ENCODE data around the gene SNRK.
A peak's percentile ranks its signal among the peaks of the same experiment; 100 is the strongest.

SNRK gene

DNA sequence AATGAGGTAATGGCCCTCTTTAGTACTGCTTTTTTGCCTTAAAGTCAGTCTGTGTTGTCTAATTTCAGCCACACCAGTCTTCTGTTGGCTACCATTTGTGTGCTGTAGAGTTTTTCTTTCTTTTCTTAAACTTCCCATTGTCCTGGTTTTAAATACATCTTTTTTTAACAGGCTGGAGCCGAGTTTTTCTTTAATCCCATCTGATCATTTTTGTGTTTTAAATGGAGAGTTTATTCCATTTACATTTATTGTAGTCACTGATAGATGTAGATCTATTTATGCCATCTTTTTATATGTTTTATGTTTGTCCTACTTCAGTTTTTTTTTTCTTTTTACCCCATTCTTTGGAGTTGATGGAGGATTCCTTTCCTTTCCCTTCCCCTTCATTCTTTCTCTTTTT is 49.5 kb downstream of the SNRK start:
- Mint-ChIP-seq H3K27ac (no peak overlapping the region), H3K27me3 (ENCODE audit: low read depth) (no peaks in the 10 kb centered on the region), H3K9me3 (peaks cover 42% of the 10 kb centered on the region), H3K4me1 (ENCODE audit: low read depth) (peaks cover 5% of the 10 kb centered on the region), H3K36me3 (ENCODE audit: low read depth) (peaks cover 76% of the 10 kb centered on the region), H3K4me3 (no peak overlapping the region)

DNA sequence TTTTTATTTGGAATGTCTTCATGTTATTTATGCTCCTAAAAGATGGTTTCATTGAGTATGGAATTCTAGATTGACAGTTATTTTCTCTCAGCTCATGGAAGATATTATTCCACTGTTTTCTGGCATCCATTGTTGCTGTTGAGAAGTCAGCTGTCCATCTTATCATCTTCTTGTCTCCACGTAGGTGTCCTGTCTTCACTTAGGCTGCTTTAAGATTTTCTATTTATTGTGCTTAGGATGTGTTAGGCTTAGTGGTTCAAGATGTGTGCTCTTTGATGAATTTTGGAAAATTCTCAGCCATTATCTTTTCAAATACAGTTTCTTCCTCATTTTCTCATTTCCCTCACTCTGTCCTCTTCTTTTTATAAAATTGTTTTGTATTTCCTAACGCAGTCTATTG is 52.0 kb downstream of the SNRK start:
- Mint-ChIP-seq H3K9me3 (peaks cover 37% of the 10 kb centered on the region), H3K4me1 (ENCODE audit: low read depth) (peaks cover 16% of the 10 kb centered on the region), H3K27ac (no peak overlapping the region), H3K36me3 (ENCODE audit: low read depth) (peaks cover 75% of the 10 kb centered on the region), H3K4me3 (no peak overlapping the region), H3K27me3 (ENCODE audit: low read depth) (no peaks in the 10 kb centered on the region)

DNA sequence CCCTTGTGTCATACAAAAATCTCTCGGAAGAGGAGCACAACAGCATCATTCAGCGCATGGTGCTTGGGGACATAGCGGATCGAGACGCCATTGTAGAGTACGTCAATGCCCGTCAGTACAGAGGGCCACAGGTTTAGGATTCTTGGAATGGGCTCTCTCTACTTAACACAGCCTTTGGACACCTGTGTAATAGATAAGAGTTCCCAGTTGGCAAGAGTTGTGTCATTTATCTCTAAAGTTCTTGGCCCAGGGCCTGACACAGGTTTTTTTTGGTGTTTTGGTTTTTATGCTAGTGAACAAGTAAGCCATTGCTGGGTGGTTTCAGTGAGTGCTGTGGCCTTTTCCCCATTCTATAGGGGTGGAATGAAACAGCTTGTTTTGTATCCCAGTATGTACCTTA is 54.1 kb downstream of the SNRK start:
- peaks cover 31% of the 10 kb centered on the region for H3K9me3 Mint-ChIP-seq
- no peak overlapping the region for H3K27ac Mint-ChIP-seq
- H3K4me1 Mint-ChIP-seq (ENCODE audit: low read depth), result peaks cover 32% of the 10 kb centered on the region
- H3K36me3 Mint-ChIP-seq (ENCODE audit: low read depth), result peaks cover 79% of the 10 kb centered on the region
- H3K27me3 Mint-ChIP-seq (ENCODE audit: low read depth), result no peaks in the 10 kb centered on the region
- no peak overlapping the region for H3K4me3 Mint-ChIP-seq

DNA sequence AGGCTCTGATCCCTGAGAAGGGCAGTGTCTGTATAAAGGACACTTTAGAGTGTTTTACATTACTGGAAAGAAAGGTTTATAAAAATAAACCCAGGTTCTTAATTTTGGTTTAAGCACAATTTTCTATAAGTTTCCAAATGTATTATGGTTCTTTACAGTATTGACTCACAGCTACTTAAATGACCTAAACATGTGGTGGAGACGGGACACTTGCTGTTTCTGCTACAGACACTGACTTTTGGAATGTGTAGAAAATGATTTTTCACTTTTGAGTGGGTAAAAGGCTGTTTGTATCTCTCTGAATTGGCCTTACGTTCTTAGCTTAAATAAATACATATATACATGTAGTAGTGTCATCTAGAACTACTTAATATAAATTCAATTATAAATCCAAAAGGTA is 55.4 kb downstream of the SNRK start:
- peaks cover 18% of the 10 kb centered on the region for H3K9me3 Mint-ChIP-seq
- no peak overlapping the region for H3K27ac Mint-ChIP-seq
- H3K36me3 Mint-ChIP-seq (ENCODE audit: low read depth), result peaks cover 75% of the 10 kb centered on the region
- no peaks in the 10 kb centered on the region for H3K27me3 Mint-ChIP-seq (ENCODE audit: low read depth)
- no peak overlapping the region for H3K4me3 Mint-ChIP-seq
- peaks cover 45% of the 10 kb centered on the region for H3K4me1 Mint-ChIP-seq (ENCODE audit: low read depth)

DNA sequence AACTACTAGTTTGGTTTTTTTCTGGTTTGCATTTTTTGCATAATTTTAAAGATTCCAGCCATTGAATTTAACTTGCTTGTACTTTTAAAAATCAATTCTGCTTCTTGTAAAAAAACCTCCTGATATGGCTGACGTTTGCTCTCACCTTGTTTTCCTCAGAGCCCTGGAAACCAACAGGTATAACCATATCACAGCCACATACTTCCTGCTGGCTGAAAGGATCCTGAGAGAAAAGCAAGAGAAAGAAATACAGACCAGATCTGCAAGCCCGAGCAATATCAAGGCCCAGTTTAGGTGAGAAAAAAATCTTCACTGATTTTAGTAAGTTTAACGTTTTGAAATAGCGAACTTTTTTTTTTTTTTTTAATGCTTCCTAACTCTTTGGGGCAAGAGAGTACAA is 56.8 kb downstream of the SNRK start:
- Mint-ChIP-seq H3K27ac (peak overlapping the region; percentile 26), H3K4me1 (ENCODE audit: low read depth) (peaks cover 57% of the 10 kb centered on the region), H3K4me3 (peak overlapping the region; percentile 21), H3K36me3 (ENCODE audit: low read depth) (peaks cover 75% of the 10 kb centered on the region), H3K9me3 (peaks cover 19% of the 10 kb centered on the region), H3K27me3 (ENCODE audit: low read depth) (no peaks in the 10 kb centered on the region)

DNA sequence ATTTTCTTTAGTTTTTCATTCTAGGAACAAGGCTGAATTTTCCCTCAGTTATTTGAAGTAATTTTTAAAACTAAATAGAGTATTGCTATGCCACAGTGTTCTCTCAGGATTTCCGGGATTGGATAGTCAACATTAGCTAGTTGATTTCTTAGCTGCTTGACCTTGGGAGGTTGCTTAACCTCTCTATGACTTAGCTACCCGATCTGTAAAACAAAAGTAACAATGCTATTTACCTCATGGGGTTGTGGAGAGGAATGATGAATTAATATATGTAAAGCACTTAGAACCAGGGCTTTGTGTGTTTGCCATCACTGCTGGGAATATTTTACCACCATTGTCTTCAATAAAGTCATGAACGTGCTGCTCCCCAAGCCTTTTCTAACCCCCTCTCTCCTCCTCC is 57.5 kb downstream of the SNRK start:
- H3K9me3 Mint-ChIP-seq, result peaks cover 13% of the 10 kb centered on the region
- peak overlapping the region; percentile 7 for H3K27ac Mint-ChIP-seq
- H3K4me3 Mint-ChIP-seq, result no peak overlapping the region
- peaks cover 61% of the 10 kb centered on the region for H3K4me1 Mint-ChIP-seq (ENCODE audit: low read depth)
- no peaks in the 10 kb centered on the region for H3K27me3 Mint-ChIP-seq (ENCODE audit: low read depth)
- H3K36me3 Mint-ChIP-seq (ENCODE audit: low read depth), result peaks cover 75% of the 10 kb centered on the region

DNA sequence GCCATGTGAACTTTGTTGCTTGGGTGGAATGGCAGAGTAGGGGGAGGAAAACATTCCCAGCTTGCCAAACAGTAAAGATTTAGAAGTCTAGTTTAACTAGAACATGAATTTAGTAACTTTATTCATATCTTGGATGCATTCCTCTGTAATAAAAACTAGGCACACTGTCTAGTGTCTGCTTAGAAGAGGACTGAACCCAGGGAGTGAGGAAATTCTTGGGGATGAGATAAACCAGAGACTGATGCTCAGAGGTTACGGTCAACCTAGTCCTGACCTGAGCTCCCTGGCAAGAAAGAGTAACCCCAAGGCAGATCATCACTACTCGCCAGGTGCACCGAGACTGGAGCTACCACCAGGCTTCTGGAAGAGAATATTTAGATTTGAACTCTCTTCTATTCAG is 58.2 kb downstream of the SNRK start:
- Mint-ChIP-seq H3K27ac (peak overlapping the region; percentile 55), H3K4me3 (no peak overlapping the region), H3K36me3 (ENCODE audit: low read depth) (peaks cover 75% of the 10 kb centered on the region), H3K27me3 (ENCODE audit: low read depth) (no peaks in the 10 kb centered on the region), H3K4me1 (ENCODE audit: low read depth) (peaks cover 66% of the 10 kb centered on the region), H3K9me3 (peaks cover 10% of the 10 kb centered on the region)

DNA sequence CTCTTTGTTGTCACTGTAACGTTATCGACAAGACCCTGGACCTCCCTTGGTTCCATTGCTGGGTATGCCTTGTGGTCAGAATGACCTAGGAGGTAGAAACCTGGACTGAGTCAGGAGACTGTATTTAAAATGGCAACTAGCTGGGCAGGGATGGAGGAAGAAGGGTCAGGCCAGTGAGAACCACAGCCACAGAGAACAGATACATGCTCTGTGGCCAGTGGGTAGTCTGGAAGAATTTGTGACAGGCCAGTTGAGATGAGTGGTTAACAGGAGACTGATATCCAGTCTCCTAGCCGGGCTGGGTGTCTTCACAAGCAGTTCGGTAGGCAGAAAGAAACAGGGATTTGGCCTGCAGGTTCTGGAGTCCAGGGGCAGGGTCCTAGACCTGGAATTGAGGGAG is 58.9 kb downstream of the SNRK start:
- Mint-ChIP-seq H3K27me3 (ENCODE audit: low read depth) (no peaks in the 10 kb centered on the region), H3K4me3 (peak overlapping the region; percentile 44), H3K27ac (peak overlapping the region; percentile 89), H3K9me3 (peaks cover 5% of the 10 kb centered on the region), H3K36me3 (ENCODE audit: low read depth) (peaks cover 75% of the 10 kb centered on the region), H3K4me1 (ENCODE audit: low read depth) (peaks cover 66% of the 10 kb centered on the region)

DNA sequence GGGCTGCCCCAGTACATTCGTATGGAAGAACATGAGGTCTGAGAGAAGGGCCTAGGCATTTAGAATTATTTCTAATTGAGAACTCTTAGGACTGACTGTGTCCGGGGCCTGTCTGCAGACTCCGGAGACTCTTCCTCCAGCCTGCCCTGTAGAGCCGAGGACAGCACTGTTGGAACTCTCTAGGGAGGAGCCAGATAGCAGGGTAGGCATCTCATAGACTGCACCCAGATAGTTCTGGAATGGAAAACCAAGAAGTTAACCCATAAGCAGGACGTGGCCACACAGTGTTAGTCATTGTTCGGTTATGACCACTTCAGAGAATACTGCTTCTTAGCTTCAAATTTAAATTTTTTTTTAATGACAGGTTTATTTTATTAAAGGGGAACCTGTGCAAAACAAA is 59.5 kb downstream of the SNRK start:
- Mint-ChIP-seq H3K36me3 (ENCODE audit: low read depth) (peaks cover 79% of the 10 kb centered on the region), H3K4me3 (peak overlapping the region; percentile 44), H3K27ac (peak overlapping the region; percentile 89)

DNA sequence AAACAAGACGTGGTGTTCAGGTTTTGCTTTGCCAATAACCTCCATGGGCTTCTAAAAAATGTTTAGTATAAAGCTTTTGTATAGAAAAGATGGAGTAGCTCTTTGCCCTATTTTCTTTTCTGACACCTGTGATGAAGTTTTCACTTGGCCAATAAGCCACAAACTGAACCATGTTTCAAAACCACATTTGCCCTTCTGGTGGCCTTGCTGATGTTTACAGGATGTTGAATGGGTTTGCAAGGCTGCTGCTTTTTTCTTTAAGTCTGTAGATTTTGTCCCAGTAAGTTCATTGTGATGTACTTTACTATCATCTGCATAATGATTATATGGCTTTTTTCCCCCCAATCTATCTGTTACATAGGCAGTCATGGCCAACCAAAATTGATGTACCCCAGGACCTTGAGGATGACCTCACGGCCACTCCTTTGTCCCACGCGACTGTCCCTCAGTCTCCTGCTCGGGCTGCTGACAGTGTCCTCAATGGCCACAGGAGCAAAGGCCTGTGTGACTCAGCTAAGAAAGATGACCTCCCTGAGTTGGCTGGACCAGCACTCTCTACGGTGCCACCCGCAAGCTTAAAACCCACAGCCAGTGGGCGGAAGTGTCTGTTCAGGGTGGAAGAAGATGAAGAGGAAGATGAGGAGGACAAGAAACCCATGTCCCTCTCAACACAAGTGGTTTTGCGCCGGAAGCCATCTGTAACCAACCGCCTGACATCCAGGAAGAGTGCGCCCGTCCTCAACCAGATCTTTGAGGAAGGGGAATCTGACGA is 60.8 kb downstream of the SNRK start:
- Mint-ChIP-seq H3K27me3 (ENCODE audit: low read depth) (no peaks in the 10 kb centered on the region), H3K27ac (peak overlapping the region; percentile 89), H3K9me3 (peaks cover 16% of the 10 kb centered on the region), H3K4me1 (ENCODE audit: low read depth) (peaks cover 67% of the 10 kb centered on the region), H3K4me3 (peak overlapping the region; percentile 58), H3K36me3 (ENCODE audit: low read depth) (peaks cover 91% of the 10 kb centered on the region)

More for the DNA sequence above, 59.5 kb downstream of the SNRK start:
- no peaks in the 10 kb centered on the region for H3K27me3 Mint-ChIP-seq (ENCODE audit: low read depth)
- peaks cover 5% of the 10 kb centered on the region for H3K9me3 Mint-ChIP-seq
- H3K4me1 Mint-ChIP-seq (ENCODE audit: low read depth), result peaks cover 68% of the 10 kb centered on the region

DNA sequence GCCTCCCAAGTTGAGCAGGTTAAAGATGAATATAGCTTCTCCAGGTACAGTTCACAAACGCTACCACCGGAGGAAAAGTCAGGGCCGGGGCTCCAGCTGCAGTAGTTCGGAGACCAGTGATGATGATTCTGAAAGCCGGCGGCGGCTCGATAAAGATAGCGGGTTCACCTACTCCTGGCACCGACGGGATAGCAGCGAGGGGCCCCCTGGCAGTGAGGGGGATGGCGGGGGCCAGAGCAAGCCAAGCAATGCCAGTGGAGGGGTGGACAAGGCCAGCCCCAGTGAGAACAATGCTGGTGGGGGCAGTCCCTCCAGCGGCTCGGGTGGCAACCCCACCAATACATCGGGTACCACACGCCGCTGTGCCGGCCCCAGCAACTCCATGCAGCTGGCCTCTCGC is 61.4 kb downstream of the SNRK start:
- Mint-ChIP-seq H3K27me3 (ENCODE audit: low read depth) (no peaks in the 10 kb centered on the region), H3K9me3 (peaks cover 19% of the 10 kb centered on the region), H3K36me3 (ENCODE audit: low read depth) (peaks cover 91% of the 10 kb centered on the region), H3K4me3 (peak overlapping the region; percentile 58), H3K27ac (peak overlapping the region; percentile 89), H3K4me1 (ENCODE audit: low read depth) (peaks cover 61% of the 10 kb centered on the region)

DNA sequence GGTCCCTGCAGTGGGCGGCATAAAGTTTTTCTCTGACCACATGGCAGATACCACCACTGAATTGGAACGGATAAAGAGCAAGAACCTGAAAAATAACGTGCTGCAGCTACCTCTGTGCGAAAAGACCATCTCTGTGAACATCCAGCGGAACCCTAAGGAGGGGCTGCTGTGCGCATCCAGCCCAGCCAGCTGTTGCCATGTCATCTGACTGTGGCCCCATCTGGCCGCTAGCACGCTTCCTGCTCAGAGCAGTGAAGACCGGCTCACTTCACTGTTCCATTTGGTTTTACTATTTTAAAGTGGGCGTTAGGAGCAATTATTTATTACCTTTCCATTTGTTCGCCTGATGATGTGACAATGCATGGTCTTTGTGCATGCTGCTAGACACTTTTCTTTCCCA is 62.0 kb downstream of the SNRK start:
- peak overlapping the region; percentile 56 for H3K27ac Mint-ChIP-seq
- peaks cover 25% of the 10 kb centered on the region for H3K9me3 Mint-ChIP-seq
- no peak overlapping the region for H3K4me3 Mint-ChIP-seq
- peaks cover 90% of the 10 kb centered on the region for H3K36me3 Mint-ChIP-seq (ENCODE audit: low read depth)
- H3K27me3 Mint-ChIP-seq (ENCODE audit: low read depth), result no peaks in the 10 kb centered on the region
- H3K4me1 Mint-ChIP-seq (ENCODE audit: low read depth), result peaks cover 55% of the 10 kb centered on the region

DNA sequence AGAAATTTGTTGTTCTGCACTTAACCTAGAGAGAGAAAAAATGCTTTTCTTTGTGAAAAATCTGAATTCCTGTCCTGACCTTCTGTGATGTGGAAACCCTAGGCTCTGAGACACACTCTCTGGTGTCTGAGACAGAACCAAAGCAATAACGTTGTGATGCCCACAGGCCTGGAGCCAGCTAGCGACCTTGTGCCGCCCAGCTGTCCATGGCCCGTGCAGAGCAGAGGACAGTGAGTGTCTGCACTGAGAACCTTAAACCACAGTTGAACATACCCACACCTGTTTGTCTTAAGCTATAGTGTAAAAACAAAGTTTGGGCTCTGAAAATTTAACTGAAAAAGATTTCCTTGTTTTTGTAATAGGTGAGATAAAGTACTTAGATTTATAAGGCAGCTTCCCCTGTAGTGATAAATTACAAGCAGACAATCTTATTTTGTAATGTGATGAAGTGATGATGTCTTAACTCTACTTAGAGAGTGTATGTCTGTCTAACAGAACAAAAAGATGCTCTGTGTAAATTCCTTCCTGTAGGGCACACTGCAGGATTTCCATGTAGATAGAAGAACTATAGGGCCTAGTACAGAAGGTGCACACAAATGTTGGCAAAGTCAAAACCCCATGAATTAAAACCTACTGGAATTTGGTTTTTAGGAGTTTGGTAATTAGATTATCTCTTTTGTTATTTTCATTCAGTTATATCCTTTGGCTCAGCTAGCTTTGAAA is 62.7 kb downstream of the SNRK start:
- H3K4me1 Mint-ChIP-seq (ENCODE audit: low read depth), result peaks cover 48% of the 10 kb centered on the region
- H3K36me3 Mint-ChIP-seq (ENCODE audit: low read depth), result peaks cover 90% of the 10 kb centered on the region
- no peaks in the 10 kb centered on the region for H3K27me3 Mint-ChIP-seq (ENCODE audit: low read depth)
- H3K27ac Mint-ChIP-seq, result peak overlapping the region; percentile 56
- no peak overlapping the region for H3K4me3 Mint-ChIP-seq
- peaks cover 31% of the 10 kb centered on the region for H3K9me3 Mint-ChIP-seq

DNA sequence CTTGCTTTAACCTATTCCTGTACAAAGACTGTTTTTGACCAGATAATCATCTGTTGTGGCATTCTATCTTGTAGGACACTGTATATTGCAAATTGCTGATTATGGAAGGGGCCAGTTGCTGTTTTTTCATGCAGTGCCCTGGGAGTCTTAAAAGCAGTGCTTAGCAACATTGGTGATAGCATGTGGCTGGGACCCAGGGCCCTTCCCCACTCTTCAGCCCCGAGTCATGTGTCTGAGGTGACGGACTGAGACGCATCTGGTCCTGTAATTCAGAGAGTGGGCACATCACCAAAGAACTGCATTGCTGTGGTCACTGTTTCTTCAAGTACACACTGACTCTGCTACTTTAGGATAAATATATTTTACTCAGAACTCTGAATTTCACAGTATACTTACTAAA is 63.4 kb downstream of the SNRK start:
- Mint-ChIP-seq H3K4me3 (no peak overlapping the region), H3K9me3 (peaks cover 38% of the 10 kb centered on the region), H3K27ac (no peak overlapping the region), H3K27me3 (ENCODE audit: low read depth) (no peaks in the 10 kb centered on the region), H3K36me3 (ENCODE audit: low read depth) (peaks cover 90% of the 10 kb centered on the region), H3K4me1 (ENCODE audit: low read depth) (peaks cover 43% of the 10 kb centered on the region)

DNA sequence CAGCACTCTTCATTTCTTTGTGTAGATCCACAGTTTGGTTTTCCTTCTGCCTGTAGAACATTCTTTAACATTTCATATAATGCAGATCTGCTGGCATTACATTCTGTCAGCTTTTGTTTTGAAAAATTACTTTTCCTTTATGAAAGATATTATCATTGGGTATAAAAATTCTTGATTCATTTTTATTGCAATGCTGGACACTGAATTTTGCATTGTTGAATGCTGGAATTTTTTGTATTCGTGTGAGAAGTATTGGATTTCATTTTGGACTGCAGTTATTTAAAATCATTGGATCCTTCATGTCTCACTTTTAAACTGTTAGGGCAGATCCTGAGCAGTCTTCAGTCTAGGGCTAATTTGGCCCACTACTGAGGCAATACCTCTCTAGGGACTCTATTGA is 67.1 kb downstream of the SNRK start:
- H3K36me3 Mint-ChIP-seq (ENCODE audit: low read depth), result peaks cover 83% of the 10 kb centered on the region
- H3K4me3 Mint-ChIP-seq, result no peak overlapping the region
- H3K27ac Mint-ChIP-seq, result no peak overlapping the region
- no peaks in the 10 kb centered on the region for H3K27me3 Mint-ChIP-seq (ENCODE audit: low read depth)
- peaks cover 12% of the 10 kb centered on the region for H3K4me1 Mint-ChIP-seq (ENCODE audit: low read depth)
- peaks cover 57% of the 10 kb centered on the region for H3K9me3 Mint-ChIP-seq

Measured in T-helper 1 cell treated with Interleukin-12 subunit alpha and Interleukin-12 subunit beta and Interleukin-4 antibody, amounts not matched to agents 30 μg/mL and 1 μg/mL, for 36 hours (primary cell).